GM12878 (cell line): ENCODE measurements around the gene LRP1B. TPM values are rescaled to one million over a fixed set of nuclear protein-coding genes. Genes with fewer than 3 reads are reported as not detected.

Source experiments
- ATAC-seq: fragments of 200-7000 bp; cut with Tn5 transposase; 3 replicates; pipeline ENCODE4 v1.9.1; 2020; ENCODE audit warnings: mild to moderate bottlenecking, moderate library complexity
- BruUV-seq: library from RNA; stranded (reverse); fragments of 400-500 nt; replicated peaks from 2 replicates; lab custom pipeline; 2021; lab: Mats Ljungman, UMichigan
- CTCF ChIA-PET: fragments of 300-600 bp; sonication (Branson Sonifier 250); formaldehyde crosslinking; extraction: SDS; loops from one replicate; lab custom pipeline; 2021; ENCODE audit warnings: inconsistent platforms; lab: Yijun Ruan, JAX
- POLR2A ChIA-PET: fragments of 350-600 bp; formaldehyde crosslinking; extraction: SDS; loops from one replicate; lab custom pipeline; 2021; ENCODE audit warnings: inconsistent platforms; lab: Charles Lee
- RAD21 ChIA-PET: fragments of 300-600 bp; sonication (Branson Sonifier 250); formaldehyde crosslinking; loops from one replicate; lab custom pipeline; 2023; ENCODE audit warnings: antibody characterized with exemption; ENCODE audit not compliant: unreplicated experiment; lab: Charles Lee
- SMC1A ChIA-PET: fragments of 300-600 bp; sonication (Branson Sonifier 250); formaldehyde crosslinking; loops from one replicate; lab custom pipeline; 2023; ENCODE audit not compliant: unreplicated experiment, uncharacterized antibody; lab: Charles Lee
- DNase-seq: peaks from one replicate; pipeline ENCODE4 v3.0.0-alpha.2; 2011; ENCODE audit warnings: low read depth, low spot score
- FAIRE-seq: peaks from 3 replicates; lab custom pipeline; 2011; peaks lifted over from hg19 to GRCh38; lab: Jason Lieb, UNC
- H2AFZ ChIP-seq: 2 replicates; pipeline ENCODE4 v1.6.0; 2011; ENCODE audit warnings: low read depth, low read length, control low read depth; ENCODE audit not compliant: control insufficient read depth
- H3K27ac ChIP-seq: 2 replicates; pipeline ENCODE4 v1.5.1; 2011; ENCODE audit warnings: control low read depth; ENCODE audit not compliant: control insufficient read depth, insufficient read depth
- H3K27me3 ChIP-seq, 2 experiments: replicated peaks in 1 of 2; 2 replicates each; pipeline versions ENCODE4 v1.6.0 to v1.6.1; 2011; ENCODE audit warnings: low read length in 1 of 2; ENCODE audit not compliant: control insufficient read depth in 2 of 2, insufficient read depth in 2 of 2
- H3K36me3 ChIP-seq, 2 experiments: 2 replicates each; pipeline ENCODE4 v1.5.1; 2011; ENCODE audit warnings: low read length in 1 of 2; ENCODE audit not compliant: control insufficient read depth in 2 of 2, insufficient read depth in 2 of 2
- H3K4me1 ChIP-seq: 2 replicates; pipeline ENCODE4 v1.6.1; 2011; ENCODE audit warnings: mild to moderate bottlenecking, low read length, moderate library complexity, mixed read lengths; ENCODE audit not compliant: control insufficient read depth, insufficient read depth
- H3K4me2 ChIP-seq: 2 replicates; pipeline ENCODE4 v1.6.0; 2011; ENCODE audit warnings: control low read depth; ENCODE audit not compliant: control insufficient read depth, insufficient read depth
- H3K4me3 ChIP-seq: fragments of 200-600 bp; sonication (generic); 2 replicates; pipeline ENCODE4 v1.5.1; 2016
- H3K79me2 ChIP-seq: 2 replicates; pipeline ENCODE4 v1.6.0; 2011; ENCODE audit warnings: low read length; ENCODE audit not compliant: control insufficient read depth, insufficient read depth
- H3K9ac ChIP-seq: 2 replicates; pipeline ENCODE4 v1.8.0; 2011; ENCODE audit warnings: low read length, control low read depth, mixed read lengths; ENCODE audit not compliant: control insufficient read depth, insufficient read depth
- H3K9me3 ChIP-seq: replicated peaks from 3 replicates; pipeline ENCODE4 v1.5.1; 2011; ENCODE audit warnings: mild to moderate bottlenecking, low read length; ENCODE audit not compliant: control insufficient read depth, insufficient read depth
- H4K20me1 ChIP-seq: 2 replicates; pipeline ENCODE4 v1.6.0; 2011; ENCODE audit not compliant: control insufficient read depth, insufficient read depth
- E2F4 ChIP-seq: IDR thresholded peaks from 2 replicates; pipeline ENCODE4 v1.6.1; 2012; ENCODE audit warnings: low read depth, low read length, improper control_type of control experiment
- EP300 ChIP-seq, 2 experiments: fragments of 150-350 bp in 1 of 2; IDR thresholded peaks; 2 replicates each; pipeline ENCODE4 v1.6.1; 2011 to 2012; ENCODE audit warnings: low read depth in 2 of 2, low read length in 2 of 2, borderline replicate concordance in 1 of 2, improper control_type of control experiment in 1 of 2, inconsistent platforms in 1 of 2; ENCODE audit not compliant: control insufficient read depth in 1 of 2
- KDM1A ChIP-seq: fragments of 200-600 bp; sonication (generic); IDR thresholded peaks from 2 replicates; pipeline ENCODE4 v1.6.1; 2016; ENCODE audit warnings: borderline replicate concordance
- LARP7 ChIP-seq: fragments of 450-650 bp; IDR thresholded peaks from 2 replicates; pipeline ENCODE4 v1.6.1; 2017; ENCODE audit warnings: mild to moderate bottlenecking
- NFXL1 ChIP-seq: fragments of 450-650 bp; IDR thresholded peaks from 2 replicates; pipeline ENCODE4 v1.6.1; 2017; ENCODE audit warnings: antibody characterized with exemption, mild to moderate bottlenecking, borderline replicate concordance
- NRF1 ChIP-seq: conservative IDR thresholded peaks from 2 replicates; pipeline ENCODE4 v1.6.1; 2011; ENCODE audit warnings: mild to moderate bottlenecking, low read depth, low read length, improper control_type of control experiment
- RAD51 ChIP-seq: fragments of 450-650 bp; IDR thresholded peaks from 2 replicates; pipeline ENCODE4 v1.6.1; 2016; ENCODE audit warnings: moderate library complexity, mild to moderate bottlenecking, inconsistent platforms
- SMAD1 ChIP-seq: fragments of 450-650 bp; IDR thresholded peaks from 2 replicates; pipeline ENCODE4 v1.6.1; 2018; ENCODE audit warnings: mild to moderate bottlenecking, low read depth; ENCODE audit not compliant: partially characterized antibody
- SP1 ChIP-seq: IDR thresholded peaks from one replicate; pipeline ENCODE4 v1.6.1; 2011; ENCODE audit warnings: low read depth, low read length
- SPI1 ChIP-seq: IDR thresholded peaks from 2 replicates; pipeline ENCODE4 v1.6.1; 2011; ENCODE audit warnings: low read depth, mild to moderate bottlenecking, low read length, moderate library complexity, borderline replicate concordance; ENCODE audit not compliant: insufficient read depth
- ZNF24 ChIP-seq: fragments of 450-650 bp; IDR thresholded peaks from 2 replicates; pipeline ENCODE4 v1.6.1; 2017; ENCODE audit warnings: antibody characterized with exemption, mild to moderate bottlenecking
- ZNF384 ChIP-seq: IDR thresholded peaks from 2 replicates; pipeline ENCODE4 v1.6.1; 2012; ENCODE audit warnings: low read depth, mild to moderate bottlenecking, low read length, improper control_type of control experiment, borderline replicate concordance
- in situ Hi-C: fragments of 300-500 bp; cut with MboI; formaldehyde crosslinking; loops from 9 replicates; pipeline ENCODE4 v1.14.3; 2018; ENCODE audit warnings: mixed read lengths
- intact Hi-C: fragments of 100-400 bp; cut with micrococcal nuclease; formaldehyde crosslinking; loops from one replicate; pipeline ENCODE4 v1.14.2; 2022; ENCODE audit not compliant: unreplicated experiment
- polyA plus RNA-seq, 11 experiments: library from polyadenylated mRNA; depleted of rRNA in 4 of 11; unstranded in 6 of 11; stranded (reverse) in 5 of 11; fragments of >200 nt; fragmentation: Nextera tagmentation in 4 of 11; fragmentation: Illumina TruSeq in 1 of 11; extraction: Ambion mirVana in 4 of 11; extraction: Trizol in 1 of 11; gene quantifications; 1 replicate in 1 of 11; 2 replicates in 10 of 11; pipeline versions ENCODE4 v1.2.1 to v1.2.3, GENCODE V29; 2011 to 2016; ENCODE audit warnings: inconsistent platforms in 2 of 11, missing spikeins in 2 of 11, low read depth in 1 of 11
- total RNA-seq, 4 experiments: library from RNA; depleted of rRNA in 3 of 4; stranded (reverse); fragments of >200 nt in 3 of 4; fragmentation: Illumina TruSeq in 1 of 4; extraction: Trizol in 1 of 4; gene quantifications; 2 replicates each; pipeline versions ENCODE4 v1.2.1 to v1.2.3, GENCODE V29; 2013 to 2021
- TF ChIP-seq, protein P1 (sequence below): IDR thresholded peaks from 2 replicates; pipeline ENCODE4 v1.6.1; 2011; ENCODE audit warnings: borderline replicate concordance, low read depth, mild to moderate bottlenecking, moderate library complexity, low read length; ENCODE audit not compliant: insufficient read depth, poor library complexity, severe bottlenecking
- TF ChIP-seq, protein P2 (sequence below): fragments of 450-650 bp; IDR thresholded peaks from 2 replicates; pipeline ENCODE4 v1.6.1; 2016; ENCODE audit warnings: mild to moderate bottlenecking, moderate library complexity, borderline replicate concordance
- TF ChIP-seq, protein P3 (sequence below): fragments of 450-650 bp; formaldehyde crosslinking; IDR thresholded peaks from 2 replicates; pipeline ENCODE4 v1.4.0; 2020; ENCODE audit warnings: mild to moderate bottlenecking, moderate library complexity

Gene LRP1B
- total and polyA plus RNA-seq, 10 of the 15 experiments (the other 5 are each of a cell fraction or from before 2014, with no cell fraction given), result under 0.01 to 0.06 (median 0.03) TPM; not detected in 5

DNA sequence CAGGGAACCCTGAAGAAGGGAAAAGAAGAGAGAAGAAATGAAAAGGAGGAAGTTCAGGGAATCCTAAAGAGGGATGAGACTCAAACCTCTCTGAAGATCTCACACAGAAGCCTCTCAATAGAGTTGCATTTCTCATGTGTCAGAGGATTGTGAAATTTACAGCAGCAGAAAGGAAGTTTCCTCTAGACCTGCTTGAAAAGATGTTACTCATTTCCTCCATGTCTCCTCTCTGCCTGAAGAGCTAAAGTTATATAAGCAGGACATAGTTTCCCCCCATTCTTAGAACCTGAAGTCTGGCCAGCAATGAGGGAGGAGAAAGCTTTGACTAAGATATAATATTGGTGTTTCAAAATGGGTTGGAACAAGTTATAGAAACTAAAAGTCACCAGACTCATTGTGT, 1155.6 kb downstream of the LRP1B start:
- intact Hi-C loops, result no loop called here
- H2AFZ ChIP-seq, result no peak overlapping the region
- no TSS peak for BruUV-seq
- ATAC-seq, result no peak
- no peaks in the 10 kb centered on the region for H3K4me1 ChIP-seq
- H3K9ac ChIP-seq, result no peak overlapping the region
- no peak for FAIRE-seq
- no peaks in the 10 kb centered on the region for H3K27me3 ChIP-seq
- H3K36me3 ChIP-seq, result no peaks in the 10 kb centered on the region
- CTCF ChIA-PET, result interaction anchor here (0.6 kb wide), 1 partner anchor 181 kb away, joined by 3 read pairs; no protein-coding TSS in a partner anchor
- RAD21 ChIA-PET, result no interaction called here
- H3K27ac ChIP-seq, result no peak overlapping the region
- SMC1A ChIA-PET, result no interaction called here
- no peak for DNase-seq
- H3K4me3 ChIP-seq, result no peak overlapping the region
- H3K9me3 ChIP-seq, result no peaks in the 10 kb centered on the region
- in situ Hi-C loops, result no loop called here
- H3K79me2 ChIP-seq, result no peaks in the 10 kb centered on the region
- POLR2A ChIA-PET, result no interaction called here
- H3K4me2 ChIP-seq, result no peak overlapping the region
- H4K20me1 ChIP-seq, result no peaks in the 10 kb centered on the region
- no peak for TF ChIP-seq E2F4
- no peak for TF ChIP-seq ZNF24
- no peak for TF ChIP-seq NRF1
- TF ChIP-seq, protein P1, sequence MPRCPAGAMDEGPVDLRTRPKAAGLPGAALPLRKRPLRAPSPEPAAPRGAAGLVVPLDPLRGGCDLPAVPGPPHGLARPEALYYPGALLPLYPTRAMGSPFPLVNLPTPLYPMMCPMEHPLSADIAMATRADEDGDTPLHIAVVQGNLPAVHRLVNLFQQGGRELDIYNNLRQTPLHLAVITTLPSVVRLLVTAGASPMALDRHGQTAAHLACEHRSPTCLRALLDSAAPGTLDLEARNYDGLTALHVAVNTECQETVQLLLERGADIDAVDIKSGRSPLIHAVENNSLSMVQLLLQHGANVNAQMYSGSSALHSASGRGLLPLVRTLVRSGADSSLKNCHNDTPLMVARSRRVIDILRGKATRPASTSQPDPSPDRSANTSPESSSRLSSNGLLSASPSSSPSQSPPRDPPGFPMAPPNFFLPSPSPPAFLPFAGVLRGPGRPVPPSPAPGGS, result no peak
- TF ChIP-seq KDM1A, result no peak
- TF ChIP-seq, protein P2, sequence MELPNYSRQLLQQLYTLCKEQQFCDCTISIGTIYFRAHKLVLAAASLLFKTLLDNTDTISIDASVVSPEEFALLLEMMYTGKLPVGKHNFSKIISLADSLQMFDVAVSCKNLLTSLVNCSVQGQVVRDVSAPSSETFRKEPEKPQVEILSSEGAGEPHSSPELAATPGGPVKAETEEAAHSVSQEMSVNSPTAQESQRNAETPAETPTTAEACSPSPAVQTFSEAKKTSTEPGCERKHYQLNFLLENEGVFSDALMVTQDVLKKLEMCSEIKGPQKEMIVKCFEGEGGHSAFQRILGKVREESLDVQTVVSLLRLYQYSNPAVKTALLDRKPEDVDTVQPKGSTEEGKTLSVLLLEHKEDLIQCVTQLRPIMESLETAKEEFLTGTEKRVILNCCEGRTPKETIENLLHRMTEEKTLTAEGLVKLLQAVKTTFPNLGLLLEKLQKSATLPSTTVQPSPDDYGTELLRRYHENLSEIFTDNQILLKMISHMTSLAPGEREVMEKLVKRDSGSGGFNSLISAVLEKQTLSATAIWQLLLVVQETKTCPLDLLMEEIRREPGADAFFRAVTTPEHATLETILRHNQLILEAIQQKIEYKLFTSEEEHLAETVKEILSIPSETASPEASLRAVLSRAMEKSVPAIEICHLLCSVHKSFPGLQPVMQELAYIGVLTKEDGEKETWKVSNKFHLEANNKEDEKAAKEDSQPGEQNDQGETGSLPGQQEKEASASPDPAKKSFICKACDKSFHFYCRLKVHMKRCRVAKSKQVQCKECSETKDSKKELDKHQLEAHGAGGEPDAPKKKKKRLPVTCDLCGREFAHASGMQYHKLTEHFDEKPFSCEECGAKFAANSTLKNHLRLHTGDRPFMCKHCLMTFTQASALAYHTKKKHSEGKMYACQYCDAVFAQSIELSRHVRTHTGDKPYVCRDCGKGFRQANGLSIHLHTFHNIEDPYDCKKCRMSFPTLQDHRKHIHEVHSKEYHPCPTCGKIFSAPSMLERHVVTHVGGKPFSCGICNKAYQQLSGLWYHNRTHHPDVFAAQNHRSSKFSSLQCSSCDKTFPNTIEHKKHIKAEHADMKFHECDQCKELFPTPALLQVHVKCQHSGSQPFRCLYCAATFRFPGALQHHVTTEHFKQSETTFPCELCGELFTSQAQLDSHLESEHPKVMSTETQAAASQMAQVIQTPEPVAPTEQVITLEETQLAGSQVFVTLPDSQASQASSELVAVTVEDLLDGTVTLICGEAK, result no peak
- TF ChIP-seq LARP7, result no peak
- TF ChIP-seq SPI1, result no peak
- TF ChIP-seq NFXL1, result no peak
- TF ChIP-seq SP1, result no peak
- TF ChIP-seq SMAD1, result no peak
- no peak for TF ChIP-seq EP300 (IDR thresholded peaks at IDR 0.05; ENCODE audit: borderline replicate concordance in 1 of 2, control insufficient read depth in 1 of 2, low read depth in 2 of 2, low read length in 2 of 2)
- TF ChIP-seq RAD51, result no peak
- no peak for TF ChIP-seq ZNF384
- TF ChIP-seq, protein P3, sequence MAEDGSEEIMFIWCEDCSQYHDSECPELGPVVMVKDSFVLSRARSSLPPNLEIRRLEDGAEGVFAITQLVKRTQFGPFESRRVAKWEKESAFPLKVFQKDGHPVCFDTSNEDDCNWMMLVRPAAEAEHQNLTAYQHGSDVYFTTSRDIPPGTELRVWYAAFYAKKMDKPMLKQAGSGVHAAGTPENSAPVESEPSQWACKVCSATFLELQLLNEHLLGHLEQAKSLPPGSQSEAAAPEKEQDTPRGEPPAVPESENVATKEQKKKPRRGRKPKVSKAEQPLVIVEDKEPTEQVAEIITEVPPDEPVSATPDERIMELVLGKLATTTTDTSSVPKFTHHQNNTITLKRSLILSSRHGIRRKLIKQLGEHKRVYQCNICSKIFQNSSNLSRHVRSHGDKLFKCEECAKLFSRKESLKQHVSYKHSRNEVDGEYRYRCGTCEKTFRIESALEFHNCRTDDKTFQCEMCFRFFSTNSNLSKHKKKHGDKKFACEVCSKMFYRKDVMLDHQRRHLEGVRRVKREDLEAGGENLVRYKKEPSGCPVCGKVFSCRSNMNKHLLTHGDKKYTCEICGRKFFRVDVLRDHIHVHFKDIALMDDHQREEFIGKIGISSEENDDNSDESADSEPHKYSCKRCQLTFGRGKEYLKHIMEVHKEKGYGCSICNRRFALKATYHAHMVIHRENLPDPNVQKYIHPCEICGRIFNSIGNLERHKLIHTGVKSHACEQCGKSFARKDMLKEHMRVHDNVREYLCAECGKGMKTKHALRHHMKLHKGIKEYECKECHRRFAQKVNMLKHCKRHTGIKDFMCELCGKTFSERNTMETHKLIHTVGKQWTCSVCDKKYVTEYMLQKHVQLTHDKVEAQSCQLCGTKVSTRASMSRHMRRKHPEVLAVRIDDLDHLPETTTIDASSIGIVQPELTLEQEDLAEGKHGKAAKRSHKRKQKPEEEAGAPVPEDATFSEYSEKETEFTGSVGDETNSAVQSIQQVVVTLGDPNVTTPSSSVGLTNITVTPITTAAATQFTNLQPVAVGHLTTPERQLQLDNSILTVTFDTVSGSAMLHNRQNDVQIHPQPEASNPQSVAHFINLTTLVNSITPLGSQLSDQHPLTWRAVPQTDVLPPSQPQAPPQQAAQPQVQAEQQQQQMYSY (CRISPR knock-in tag), result no peak
